AG04450 (cell line): ENCODE measurements around the gene CCDC68. TPM values are rescaled to one million over a fixed set of nuclear protein-coding genes. Genes with fewer than 3 reads are reported as not detected.

ENCODE experiments used
- CTCF ChIA-PET: fragments of 300-600, 350-600 bp; formaldehyde crosslinking; extraction: SDS; loops from one replicate; lab custom pipeline; 2022; ENCODE audit warnings: antibody characterized with exemption, inconsistent platforms; lab: Charles Lee
- POLR2A ChIA-PET: fragments of 350-600 bp; formaldehyde crosslinking; extraction: SDS; loops from one replicate; lab custom pipeline; 2021; ENCODE audit warnings: antibody characterized with exemption, inconsistent platforms; lab: Yijun Ruan, JAX
- DNase-seq: peaks from one replicate; pipeline ENCODE4 v3.0.0-alpha.2; 2011; ENCODE audit warnings: low read depth, low spot score
- H3K27ac ChIP-seq: one replicate; pipeline ENCODE4 v1.5.1; 2012; ENCODE audit warnings: low read depth, low read length, control low read depth
- H3K27me3 ChIP-seq: one replicate; pipeline ENCODE4 v1.6.0; 2012; ENCODE audit warnings: low read length; ENCODE audit not compliant: control insufficient read depth, insufficient read depth
- H3K4me3 ChIP-seq: 2 replicates; pipeline ENCODE4 v1.5.1; 2011; ENCODE audit warnings: mild to moderate bottlenecking, low read depth, low read length, control low read depth
- H3K9me3 ChIP-seq: 2 replicates; pipeline ENCODE4 v1.5.1; 2012; ENCODE audit warnings: low read length; ENCODE audit not compliant: control insufficient read depth, insufficient read depth
- polyA plus RNA-seq: library from polyadenylated mRNA; depleted of rRNA; stranded (reverse); fragments of >200 nt; gene quantifications from 2 replicates; pipeline ENCODE4 v1.2.3, GENCODE V29; 2011
- TF ChIP-seq, protein P1 (sequence below): IDR thresholded peaks from 2 replicates; pipeline ENCODE4 v1.5.1; 2011; ENCODE audit warnings: low read depth, low read length, control low read depth, inconsistent platforms

Gene CCDC68
- polyA plus RNA-seq, 1 experiment = 9.5 TPM

DNA sequence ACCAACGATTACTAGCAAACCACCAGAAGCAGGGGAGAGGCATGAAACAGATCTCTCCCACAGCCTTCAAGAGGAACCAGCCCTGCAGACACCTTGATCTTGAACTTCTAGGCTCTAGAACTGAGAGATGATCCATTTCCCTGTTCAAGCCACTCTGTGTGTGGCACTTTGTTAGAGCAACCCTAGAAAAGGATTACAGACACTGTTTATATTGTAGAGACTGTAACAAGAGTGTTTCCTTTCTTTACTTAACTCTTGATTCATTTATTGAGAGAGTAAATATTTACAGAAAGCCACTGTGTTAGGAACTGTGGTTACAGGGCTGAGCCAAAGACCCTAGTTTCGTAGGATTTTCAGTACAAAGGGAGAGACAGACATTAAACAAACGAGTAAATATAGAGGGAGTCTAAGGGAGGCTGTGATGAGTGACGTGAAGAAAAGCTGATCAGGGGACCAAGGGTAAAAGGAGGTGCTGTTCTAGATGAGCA is 10.9 kb downstream of the CCDC68 start:
- Histone ChIP-seq H3K4me3 (no peak overlapping the region), H3K27ac (no peak overlapping the region), H3K27me3 (no peaks in the 10 kb centered on the region), H3K9me3 (no peaks in the 10 kb centered on the region)
- no peak for DNase-seq
- CTCF ChIA-PET = no interaction called here
- TF ChIP-seq, protein P1, sequence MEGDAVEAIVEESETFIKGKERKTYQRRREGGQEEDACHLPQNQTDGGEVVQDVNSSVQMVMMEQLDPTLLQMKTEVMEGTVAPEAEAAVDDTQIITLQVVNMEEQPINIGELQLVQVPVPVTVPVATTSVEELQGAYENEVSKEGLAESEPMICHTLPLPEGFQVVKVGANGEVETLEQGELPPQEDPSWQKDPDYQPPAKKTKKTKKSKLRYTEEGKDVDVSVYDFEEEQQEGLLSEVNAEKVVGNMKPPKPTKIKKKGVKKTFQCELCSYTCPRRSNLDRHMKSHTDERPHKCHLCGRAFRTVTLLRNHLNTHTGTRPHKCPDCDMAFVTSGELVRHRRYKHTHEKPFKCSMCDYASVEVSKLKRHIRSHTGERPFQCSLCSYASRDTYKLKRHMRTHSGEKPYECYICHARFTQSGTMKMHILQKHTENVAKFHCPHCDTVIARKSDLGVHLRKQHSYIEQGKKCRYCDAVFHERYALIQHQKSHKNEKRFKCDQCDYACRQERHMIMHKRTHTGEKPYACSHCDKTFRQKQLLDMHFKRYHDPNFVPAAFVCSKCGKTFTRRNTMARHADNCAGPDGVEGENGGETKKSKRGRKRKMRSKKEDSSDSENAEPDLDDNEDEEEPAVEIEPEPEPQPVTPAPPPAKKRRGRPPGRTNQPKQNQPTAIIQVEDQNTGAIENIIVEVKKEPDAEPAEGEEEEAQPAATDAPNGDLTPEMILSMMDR = no peak
- POLR2A ChIA-PET = no interaction called here

DNA sequence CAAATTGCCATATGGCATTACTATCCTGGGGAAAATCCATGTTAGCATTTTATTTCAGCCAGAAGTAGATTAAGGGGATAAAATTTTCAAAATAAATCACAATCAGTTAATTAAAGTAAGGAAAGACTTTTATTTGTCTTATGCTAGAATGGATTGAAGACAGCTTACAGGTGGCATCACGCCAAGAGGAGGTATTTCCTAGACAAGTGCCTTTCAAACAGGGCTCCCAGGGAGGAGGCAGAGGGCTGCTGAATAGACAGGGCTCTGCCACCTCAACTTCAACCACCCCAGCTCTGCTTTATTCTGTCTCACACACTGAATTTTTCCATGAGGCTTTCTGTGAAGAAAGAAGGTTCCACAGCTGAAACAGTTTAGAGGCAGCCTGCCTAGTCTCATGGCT is 12.2 kb downstream of the CCDC68 start:
- no peak overlapping the region for H3K27ac ChIP-seq
- H3K27me3 ChIP-seq = no peaks in the 10 kb centered on the region
- H3K4me3 ChIP-seq = no peak overlapping the region
- DNase-seq = no peak
- CTCF ChIA-PET = no interaction called here
- no peaks in the 10 kb centered on the region for H3K9me3 ChIP-seq
- POLR2A ChIA-PET = no interaction called here
- TF ChIP-seq, protein P1 = no peak

- TF ChIP-seq, protein P1 = no peak
- H3K27ac ChIP-seq = peak overlapping the region; percentile 49
These were observed 13.1 kb downstream of the CCDC68 start for GRCh38 chr18:54946149-54946581.

GRCh38 chr18:54945576-54946125 is 13.6 kb downstream of the CCDC68 start:
- ChIA-PET CTCF (interaction anchor here (0.5 to 1.7 kb wide), 3 partner anchors 37 to 281 kb away, joined by 3 to 5 read pairs (median 3); no protein-coding TSS in a partner anchor), POLR2A (no interaction called here)
- Histone ChIP-seq H3K27ac (no peak overlapping the region), H3K9me3 (no peaks in the 10 kb centered on the region), H3K4me3 (peak overlapping the region; percentile 60), H3K27me3 (no peaks in the 10 kb centered on the region)
- TF ChIP-seq, protein P1 = no peak
- DNase-seq = no peak

More at GRCh38 chr18:54946149-54946581, 13.1 kb downstream of the CCDC68 start:
- POLR2A ChIA-PET = no interaction called here
- Histone ChIP-seq H3K27me3 (no peaks in the 10 kb centered on the region), H3K9me3 (no peaks in the 10 kb centered on the region), H3K4me3 (peak overlapping the region; percentile 60)
- no peak for DNase-seq
- CTCF ChIA-PET = no interaction called here

DNA sequence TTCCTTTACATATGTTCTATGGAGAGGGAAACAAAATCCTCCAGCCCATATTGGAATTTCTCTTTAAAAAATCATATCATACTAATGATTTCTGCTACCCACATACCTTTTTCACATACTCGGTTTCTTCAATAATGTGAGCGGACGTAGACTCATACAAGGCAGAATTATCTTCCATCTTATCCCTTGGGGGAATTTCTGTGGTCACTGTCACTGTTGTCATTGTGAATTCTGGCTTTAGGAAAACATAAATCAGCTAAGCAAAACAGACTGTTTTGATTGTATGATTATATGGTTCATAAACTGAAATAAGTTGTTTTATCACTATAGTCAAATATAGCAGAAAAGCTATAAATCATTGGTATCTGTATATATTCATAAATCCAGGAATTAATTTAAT is 16.7 kb downstream of the CCDC68 start:
- POLR2A ChIA-PET = no interaction called here

More for the DNA sequence above, 16.7 kb downstream of the CCDC68 start:
- Histone ChIP-seq H3K27ac (no peak overlapping the region), H3K4me3 (no peak overlapping the region), H3K27me3 (no peaks in the 10 kb centered on the region), H3K9me3 (no peaks in the 10 kb centered on the region)
- DNase-seq = no peak
- CTCF ChIA-PET = interaction anchor here (0.7 kb wide), 1 partner anchor 40 kb away, joined by 4 read pairs; no protein-coding TSS in a partner anchor
- TF ChIP-seq, protein P1 = no peak
